WTC11 (cell line): ENCODE measurements around the gene VSNL1. TPM values are rescaled to one million over a fixed set of nuclear protein-coding genes. Genes with fewer than 3 reads are reported as not detected.

Experiments
- ATAC-seq: fragments of 200-7000 bp; cut with Tn5 transposase; 2 replicates; pipeline ENCODE4 v1.10.0; 2021; ENCODE audit warnings: mild to moderate bottlenecking, moderate library complexity
- CTCF ChIA-PET: fragments of 300-600 bp; sonication (Branson Sonifier 250); formaldehyde crosslinking; loops from one replicate; lab custom pipeline; 2021; ENCODE audit warnings: antibody characterized with exemption; lab: Charles Lee
- POLR2A ChIA-PET: fragments of 350-600 bp; sonication (Branson Sonifier 250); formaldehyde crosslinking; loops from one replicate; lab custom pipeline; 2021; ENCODE audit warnings: antibody characterized with exemption; lab: Charles Lee
- DNase-seq: peaks from one replicate; pipeline ENCODE4 v3.0.0; 2021; ENCODE audit warnings: low spot score
- H3K27ac Mint-ChIP-seq: 2 replicates; pipeline ENCODE4 v1.8.0; 2021; ENCODE audit warnings: mixed read lengths
- H3K27me3 Mint-ChIP-seq: 2 replicates; pipeline ENCODE4 v1.8.0; 2021; ENCODE audit warnings: low read depth, mild to moderate bottlenecking, moderate library complexity, mixed read lengths
- H3K36me3 Mint-ChIP-seq: 2 replicates; pipeline ENCODE4 v1.8.0; 2021; ENCODE audit warnings: mixed read lengths
- H3K4me1 Mint-ChIP-seq: 2 replicates; pipeline ENCODE4 v1.8.0; 2022; ENCODE audit warnings: mixed read lengths
- H3K4me3 Mint-ChIP-seq: 2 replicates; pipeline ENCODE4 v1.8.0; 2021; ENCODE audit warnings: mild to moderate bottlenecking, moderate library complexity, mixed read lengths
- H3K9me3 Mint-ChIP-seq: 2 replicates; pipeline ENCODE4 v1.8.0; 2021; ENCODE audit warnings: mixed read lengths
- ESRRA ChIP-seq: sonication (generic); formaldehyde crosslinking; IDR thresholded peaks from 2 replicates; pipeline ENCODE4 v1.8.1; 2022; ENCODE audit warnings: mild to moderate bottlenecking, missing genetic modification reagents, borderline replicate concordance
- ETV6 ChIP-seq: sonication (generic); formaldehyde crosslinking; IDR thresholded peaks from 2 replicates; pipeline ENCODE4 v1.8.1; 2022; ENCODE audit warnings: mild to moderate bottlenecking, missing genetic modification reagents
- FOXK1 ChIP-seq: sonication (generic); formaldehyde crosslinking; IDR thresholded peaks from 2 replicates; pipeline ENCODE4 v1.8.0; 2022; ENCODE audit warnings: mild to moderate bottlenecking, moderate library complexity, missing genetic modification reagents
- JUN ChIP-seq: sonication (generic); formaldehyde crosslinking; IDR thresholded peaks from 2 replicates; pipeline ENCODE4 v1.8.0; 2023; ENCODE audit warnings: mild to moderate bottlenecking, missing genetic modification reagents
- NFYB ChIP-seq: sonication (generic); formaldehyde crosslinking; conservative IDR thresholded peaks from 2 replicates; pipeline ENCODE4 v1.8.0; 2022; ENCODE audit warnings: low read depth, missing genetic modification reagents
- TP53 ChIP-seq: sonication (generic); formaldehyde crosslinking; IDR thresholded peaks from 2 replicates; pipeline ENCODE4 v1.8.1; 2023; ENCODE audit warnings: mild to moderate bottlenecking, missing genetic modification reagents
- ZNF317 ChIP-seq: sonication (generic); formaldehyde crosslinking; IDR thresholded peaks from 2 replicates; pipeline ENCODE4 v1.8.1; 2023; ENCODE audit warnings: low read depth, mild to moderate bottlenecking, moderate library complexity, missing genetic modification reagents, borderline replicate concordance
- ZNF396 ChIP-seq: fragments of 250-450 bp; sonication (Bioruptor Pico); IDR thresholded peaks from 2 replicates; pipeline ENCODE4 v1.8.0; 2021; ENCODE audit warnings: mild to moderate bottlenecking, moderate library complexity, borderline replicate concordance
- total RNA-seq: library from RNA; stranded (reverse); gene quantifications from 3 replicates; pipeline ENCODE4 v1.2.3, GENCODE V29; 2021
- TF ChIP-seq, protein P1 (sequence below): sonication (generic); formaldehyde crosslinking; IDR thresholded peaks from 2 replicates; pipeline ENCODE4 v1.8.1; 2022; ENCODE audit warnings: low read depth, mild to moderate bottlenecking, moderate library complexity, missing genetic modification reagents, borderline replicate concordance
- TF ChIP-seq, protein P2 (sequence below): sonication (generic); formaldehyde crosslinking; IDR thresholded peaks from 2 replicates; pipeline ENCODE4 v1.8.1; 2023; ENCODE audit warnings: mild to moderate bottlenecking, missing genetic modification reagents
- TF ChIP-seq, protein P3 (sequence below): sonication (generic); formaldehyde crosslinking; IDR thresholded peaks from 2 replicates; pipeline ENCODE4 v1.8.0; 2023; ENCODE audit warnings: mild to moderate bottlenecking, missing genetic modification reagents
- TF ChIP-seq, protein P4 (sequence below): sonication (generic); formaldehyde crosslinking; IDR thresholded peaks from 2 replicates; pipeline ENCODE4 v1.8.1; 2023; ENCODE audit warnings: mild to moderate bottlenecking, missing genetic modification reagents, moderate library complexity
- TF ChIP-seq, protein P5 (sequence below): sonication (generic); formaldehyde crosslinking; IDR thresholded peaks from 2 replicates; pipeline ENCODE4 v1.8.1; 2023; ENCODE audit warnings: mild to moderate bottlenecking, missing genetic modification reagents, borderline replicate concordance

Gene VSNL1
- total RNA-seq, 1 experiment from 2014 or later: 78.4 TPM

DNA sequence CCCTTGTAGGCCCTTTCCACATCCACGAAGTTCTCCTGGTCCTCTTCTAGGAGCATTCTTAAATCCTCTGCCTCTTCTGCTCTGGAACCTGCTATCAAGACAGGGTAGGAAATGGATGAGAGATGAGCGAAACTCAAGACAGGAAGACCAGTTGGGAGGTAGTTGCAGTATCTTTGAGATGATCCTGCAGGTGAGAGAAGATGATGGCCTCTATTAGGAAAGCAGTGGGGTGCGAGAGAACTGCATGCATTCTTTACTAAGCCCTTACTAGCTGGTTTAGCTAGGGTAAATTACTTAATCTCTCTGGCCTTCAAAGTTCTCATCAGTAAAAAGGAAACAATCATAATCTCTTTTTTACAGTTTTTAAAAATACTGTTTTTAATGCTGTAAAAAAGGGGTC, 47.0 kb downstream of the VSNL1 start (continued):
- no peak for TF ChIP-seq TP53 (CRISPR knock-in tag)
- TF ChIP-seq, protein P1, sequence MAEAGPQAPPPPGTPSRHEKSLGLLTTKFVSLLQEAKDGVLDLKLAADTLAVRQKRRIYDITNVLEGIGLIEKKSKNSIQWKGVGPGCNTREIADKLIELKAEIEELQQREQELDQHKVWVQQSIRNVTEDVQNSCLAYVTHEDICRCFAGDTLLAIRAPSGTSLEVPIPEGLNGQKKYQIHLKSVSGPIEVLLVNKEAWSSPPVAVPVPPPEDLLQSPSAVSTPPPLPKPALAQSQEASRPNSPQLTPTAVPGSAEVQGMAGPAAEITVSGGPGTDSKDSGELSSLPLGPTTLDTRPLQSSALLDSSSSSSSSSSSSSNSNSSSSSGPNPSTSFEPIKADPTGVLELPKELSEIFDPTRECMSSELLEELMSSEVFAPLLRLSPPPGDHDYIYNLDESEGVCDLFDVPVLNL (CRISPR knock-in tag): no peak
- TF ChIP-seq ZNF317: no peak
- TF ChIP-seq NFYB (CRISPR knock-in tag): no peak
- TF ChIP-seq FOXK1 (CRISPR knock-in tag): no peak

DNA sequence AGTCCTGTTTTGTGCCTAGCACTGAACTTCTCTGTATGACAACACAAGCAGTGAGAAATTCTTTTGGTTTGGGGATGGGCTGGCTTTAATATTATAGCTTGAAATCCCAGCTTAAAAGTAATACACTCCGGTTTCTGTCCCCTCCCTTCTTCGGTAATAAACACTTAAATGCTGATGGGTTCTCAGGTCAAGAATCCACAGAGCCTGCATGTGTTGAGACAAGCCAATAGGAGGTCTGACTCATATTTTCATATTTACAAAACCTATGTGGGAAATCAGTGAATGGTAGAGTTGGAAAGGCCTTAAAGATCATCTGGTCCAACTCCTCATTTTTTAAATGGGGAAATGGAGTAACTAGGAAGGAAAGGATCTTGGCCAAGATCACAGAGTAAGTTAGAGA, 47.5 kb downstream of the VSNL1 start:
- TF ChIP-seq, protein P2, sequence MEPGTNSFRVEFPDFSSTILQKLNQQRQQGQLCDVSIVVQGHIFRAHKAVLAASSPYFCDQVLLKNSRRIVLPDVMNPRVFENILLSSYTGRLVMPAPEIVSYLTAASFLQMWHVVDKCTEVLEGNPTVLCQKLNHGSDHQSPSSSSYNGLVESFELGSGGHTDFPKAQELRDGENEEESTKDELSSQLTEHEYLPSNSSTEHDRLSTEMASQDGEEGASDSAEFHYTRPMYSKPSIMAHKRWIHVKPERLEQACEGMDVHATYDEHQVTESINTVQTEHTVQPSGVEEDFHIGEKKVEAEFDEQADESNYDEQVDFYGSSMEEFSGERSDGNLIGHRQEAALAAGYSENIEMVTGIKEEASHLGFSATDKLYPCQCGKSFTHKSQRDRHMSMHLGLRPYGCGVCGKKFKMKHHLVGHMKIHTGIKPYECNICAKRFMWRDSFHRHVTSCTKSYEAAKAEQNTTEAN (CRISPR knock-in tag): no peak
- no peak for TF ChIP-seq ETV6
- TF ChIP-seq ZNF396 (CRISPR knock-in tag): no peak
- TF ChIP-seq, protein P3, sequence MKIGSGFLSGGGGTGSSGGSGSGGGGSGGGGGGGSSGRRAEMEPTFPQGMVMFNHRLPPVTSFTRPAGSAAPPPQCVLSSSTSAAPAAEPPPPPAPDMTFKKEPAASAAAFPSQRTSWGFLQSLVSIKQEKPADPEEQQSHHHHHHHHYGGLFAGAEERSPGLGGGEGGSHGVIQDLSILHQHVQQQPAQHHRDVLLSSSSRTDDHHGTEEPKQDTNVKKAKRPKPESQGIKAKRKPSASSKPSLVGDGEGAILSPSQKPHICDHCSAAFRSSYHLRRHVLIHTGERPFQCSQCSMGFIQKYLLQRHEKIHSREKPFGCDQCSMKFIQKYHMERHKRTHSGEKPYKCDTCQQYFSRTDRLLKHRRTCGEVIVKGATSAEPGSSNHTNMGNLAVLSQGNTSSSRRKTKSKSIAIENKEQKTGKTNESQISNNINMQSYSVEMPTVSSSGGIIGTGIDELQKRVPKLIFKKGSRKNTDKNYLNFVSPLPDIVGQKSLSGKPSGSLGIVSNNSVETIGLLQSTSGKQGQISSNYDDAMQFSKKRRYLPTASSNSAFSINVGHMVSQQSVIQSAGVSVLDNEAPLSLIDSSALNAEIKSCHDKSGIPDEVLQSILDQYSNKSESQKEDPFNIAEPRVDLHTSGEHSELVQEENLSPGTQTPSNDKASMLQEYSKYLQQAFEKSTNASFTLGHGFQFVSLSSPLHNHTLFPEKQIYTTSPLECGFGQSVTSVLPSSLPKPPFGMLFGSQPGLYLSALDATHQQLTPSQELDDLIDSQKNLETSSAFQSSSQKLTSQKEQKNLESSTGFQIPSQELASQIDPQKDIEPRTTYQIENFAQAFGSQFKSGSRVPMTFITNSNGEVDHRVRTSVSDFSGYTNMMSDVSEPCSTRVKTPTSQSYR: no peak
- no peak for TF ChIP-seq JUN
- TF ChIP-seq, protein P4, sequence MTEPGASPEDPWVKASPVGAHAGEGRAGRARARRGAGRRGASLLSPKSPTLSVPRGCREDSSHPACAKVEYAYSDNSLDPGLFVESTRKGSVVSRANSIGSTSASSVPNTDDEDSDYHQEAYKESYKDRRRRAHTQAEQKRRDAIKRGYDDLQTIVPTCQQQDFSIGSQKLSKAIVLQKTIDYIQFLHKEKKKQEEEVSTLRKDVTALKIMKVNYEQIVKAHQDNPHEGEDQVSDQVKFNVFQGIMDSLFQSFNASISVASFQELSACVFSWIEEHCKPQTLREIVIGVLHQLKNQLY (CRISPR knock-in tag): no peak
- TF ChIP-seq FOXK1 (CRISPR knock-in tag): no peak
- TF ChIP-seq ESRRA (CRISPR knock-in tag): no peak
- TF ChIP-seq, protein P5, sequence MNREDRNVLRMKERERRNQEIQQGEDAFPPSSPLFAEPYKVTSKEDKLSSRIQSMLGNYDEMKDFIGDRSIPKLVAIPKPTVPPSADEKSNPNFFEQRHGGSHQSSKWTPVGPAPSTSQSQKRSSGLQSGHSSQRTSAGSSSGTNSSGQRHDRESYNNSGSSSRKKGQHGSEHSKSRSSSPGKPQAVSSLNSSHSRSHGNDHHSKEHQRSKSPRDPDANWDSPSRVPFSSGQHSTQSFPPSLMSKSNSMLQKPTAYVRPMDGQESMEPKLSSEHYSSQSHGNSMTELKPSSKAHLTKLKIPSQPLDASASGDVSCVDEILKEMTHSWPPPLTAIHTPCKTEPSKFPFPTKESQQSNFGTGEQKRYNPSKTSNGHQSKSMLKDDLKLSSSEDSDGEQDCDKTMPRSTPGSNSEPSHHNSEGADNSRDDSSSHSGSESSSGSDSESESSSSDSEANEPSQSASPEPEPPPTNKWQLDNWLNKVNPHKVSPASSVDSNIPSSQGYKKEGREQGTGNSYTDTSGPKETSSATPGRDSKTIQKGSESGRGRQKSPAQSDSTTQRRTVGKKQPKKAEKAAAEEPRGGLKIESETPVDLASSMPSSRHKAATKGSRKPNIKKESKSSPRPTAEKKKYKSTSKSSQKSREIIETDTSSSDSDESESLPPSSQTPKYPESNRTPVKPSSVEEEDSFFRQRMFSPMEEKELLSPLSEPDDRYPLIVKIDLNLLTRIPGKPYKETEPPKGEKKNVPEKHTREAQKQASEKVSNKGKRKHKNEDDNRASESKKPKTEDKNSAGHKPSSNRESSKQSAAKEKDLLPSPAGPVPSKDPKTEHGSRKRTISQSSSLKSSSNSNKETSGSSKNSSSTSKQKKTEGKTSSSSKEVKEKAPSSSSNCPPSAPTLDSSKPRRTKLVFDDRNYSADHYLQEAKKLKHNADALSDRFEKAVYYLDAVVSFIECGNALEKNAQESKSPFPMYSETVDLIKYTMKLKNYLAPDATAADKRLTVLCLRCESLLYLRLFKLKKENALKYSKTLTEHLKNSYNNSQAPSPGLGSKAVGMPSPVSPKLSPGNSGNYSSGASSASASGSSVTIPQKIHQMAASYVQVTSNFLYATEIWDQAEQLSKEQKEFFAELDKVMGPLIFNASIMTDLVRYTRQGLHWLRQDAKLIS: no peak
- POLR2A ChIA-PET: no interaction called here
- ATAC-seq: no peak
- no peaks in the 10 kb centered on the region for H3K9me3 Mint-ChIP-seq
- peaks cover 79% of the 10 kb centered on the region for H3K4me1 Mint-ChIP-seq
- CTCF ChIA-PET: interaction anchor here (0.5 kb wide), 1 partner anchor 166 kb away, joined by 5 read pairs; the partner anchor contains the start of genes GEN1 and SMC6
- H3K4me3 Mint-ChIP-seq: no peak overlapping the region
- H3K27me3 Mint-ChIP-seq: no peaks in the 10 kb centered on the region
- DNase-seq: no peak
- peak overlapping the region; percentile 50; the same call in 1 of the 2 replicates for H3K27ac Mint-ChIP-seq
- H3K36me3 Mint-ChIP-seq: peaks cover 5% of the 10 kb centered on the region; the same call in 1 of the 2 replicates
